ENCODE data around the gene NANOS3. TPM values are rescaled to one million over a fixed set of nuclear protein-coding genes. Genes with fewer than 3 reads are reported as not detected.

The NANOS3 gene
- total and polyA plus RNA-seq, 2 experiments from 2014 or later = not detected

DNA sequence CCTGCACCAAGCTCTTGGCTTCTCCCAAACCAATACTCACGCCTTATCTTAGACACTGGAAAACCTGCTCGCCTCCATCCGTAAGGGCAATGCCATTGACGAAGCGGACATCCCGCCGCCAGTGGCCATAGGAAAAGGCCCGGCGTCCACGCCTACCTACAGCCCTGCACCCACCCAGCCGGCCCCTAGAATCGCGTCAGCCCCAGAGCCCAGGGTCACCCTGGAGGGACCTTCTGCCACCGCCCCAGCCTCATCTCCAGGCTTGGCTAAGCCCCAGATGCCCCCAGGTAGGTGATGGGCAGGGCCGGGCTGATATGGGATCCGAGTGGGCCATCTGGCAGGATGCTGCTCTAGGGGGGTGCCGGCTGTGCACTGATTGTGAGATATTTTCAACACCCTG lies 36.4 kb downstream of the NANOS3 start:
- TF ChIP-seq POLR2AphosphoS5 (IDR thresholded peaks at IDR 0.05; ENCODE audit: low read depth) = no peak
- TF ChIP-seq ETS1 (IDR thresholded peaks at IDR 0.05) = no peak
- Histone ChIP-seq H3K36me3 (ENCODE audit: insufficient read depth) (peaks cover 6% of the 10 kb centered on the region), H3K9me2 (ENCODE audit: insufficient read depth) (no peaks in the 10 kb centered on the region)

GRCh38 chr19:13914777-13915176 lies 37.8 kb downstream of the NANOS3 start:
- H3K27me3 ChIP-seq (ENCODE audit: insufficient read depth) = no peaks in the 10 kb centered on the region
- no peaks in the 10 kb centered on the region for H3K9me2 ChIP-seq (ENCODE audit: insufficient read depth)
- Mint-ChIP-seq H3K4me1 (no peaks in the 10 kb centered on the region), H3K27ac (no peak overlapping the region), H3K9me3 (no peaks in the 10 kb centered on the region), H3K4me3 (no peak overlapping the region), H3K36me3 (ENCODE audit: low read depth) (peaks cover 46% of the 10 kb centered on the region), H3K27me3 (ENCODE audit: insufficient read depth, low read depth, poor library complexity) (peaks cover 5% of the 10 kb centered on the region)
- no peak overlapping the region for H3K27ac ChIP-seq (ENCODE audit: low read depth)
- peaks cover 6% of the 10 kb centered on the region for H3K36me3 ChIP-seq (ENCODE audit: insufficient read depth)
- TF ChIP-seq NANOG (IDR thresholded peaks at IDR 0.05; ENCODE audit: borderline replicate concordance) (no peak), EZH2phosphoT487 (IDR thresholded peaks at IDR 0.05; ENCODE audit: unreplicated experiment) (no peak)
- no peak for ATAC-seq
- no peaks in the 10 kb centered on the region for H3K79me2 ChIP-seq (replicated peaks; ENCODE audit: insufficient read depth)
- H4K20me1 ChIP-seq (replicated peaks; ENCODE audit: insufficient read depth) = no peaks in the 10 kb centered on the region
- no peak for DNase-seq (ENCODE audit: low spot score)
- no peaks in the 10 kb centered on the region for H3F3A ChIP-seq (replicated peaks; ENCODE audit: low read depth)
- no peak overlapping the region for H2AFZ ChIP-seq
- no peak overlapping the region for H3K4me3 ChIP-seq
- no peak overlapping the region for H3K4me2 ChIP-seq
- H3K4me1 ChIP-seq (ENCODE audit: insufficient read depth) = no peaks in the 10 kb centered on the region

More for the DNA sequence above, 36.4 kb downstream of the NANOS3 start:
- Mint-ChIP-seq H3K36me3 (ENCODE audit: low read depth) (peaks cover 42% of the 10 kb centered on the region), H3K4me3 (no peak overlapping the region), H3K4me1 (no peaks in the 10 kb centered on the region), H3K9me3 (no peaks in the 10 kb centered on the region), H3K27ac (no peak overlapping the region), H3K27me3 (ENCODE audit: insufficient read depth, low read depth, poor library complexity) (peaks cover 5% of the 10 kb centered on the region)
- Histone ChIP-seq H3K27ac (ENCODE audit: low read depth) (no peak overlapping the region), H3K4me2 (no peak overlapping the region), H3K79me2 (replicated peaks; ENCODE audit: insufficient read depth) (no peaks in the 10 kb centered on the region), H3K4me1 (ENCODE audit: insufficient read depth) (no peaks in the 10 kb centered on the region), H3K4me3 (no peak overlapping the region), H2AFZ (no peak overlapping the region), H3K27me3 (ENCODE audit: insufficient read depth) (no peaks in the 10 kb centered on the region), H3F3A (replicated peaks; ENCODE audit: low read depth) (no peaks in the 10 kb centered on the region), H4K20me1 (replicated peaks; ENCODE audit: insufficient read depth) (no peaks in the 10 kb centered on the region)
- ATAC-seq (no peak), DNase-seq (ENCODE audit: low spot score) (no peak)

DNA sequence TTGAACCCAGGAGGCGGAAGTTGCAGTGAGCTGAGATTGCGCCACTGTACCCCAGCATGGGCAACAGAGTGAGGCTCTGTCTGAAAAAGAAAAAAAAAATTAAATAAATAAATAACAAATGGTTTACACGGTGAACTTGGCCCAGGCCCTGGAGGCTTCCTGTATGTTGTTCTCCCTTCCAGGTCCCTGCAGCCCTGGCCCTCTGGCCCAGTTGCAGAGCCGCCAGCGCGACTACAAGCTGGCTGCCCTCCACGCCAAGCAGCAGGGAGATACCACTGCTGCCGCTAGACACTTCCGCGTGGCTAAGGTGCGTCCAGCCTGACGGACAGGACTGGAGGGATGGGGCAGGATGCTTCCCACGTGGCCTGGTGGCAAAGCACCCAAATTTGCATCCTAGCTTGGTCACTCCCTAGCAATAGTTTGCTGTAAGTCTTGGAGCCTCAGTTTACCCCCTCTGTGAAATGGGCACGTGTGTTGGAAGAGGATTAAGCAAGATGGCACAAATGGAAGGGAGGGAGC lies 41.0 kb downstream of the NANOS3 start:
- H3K79me2 ChIP-seq (replicated peaks; ENCODE audit: insufficient read depth) = no peaks in the 10 kb centered on the region
- H3K27ac ChIP-seq (ENCODE audit: low read depth) = no peak overlapping the region
- no peak overlapping the region for H3K4me3 ChIP-seq
- peaks cover 4% of the 10 kb centered on the region for H4K20me1 ChIP-seq (replicated peaks; ENCODE audit: insufficient read depth)
- H3K27me3 ChIP-seq (ENCODE audit: insufficient read depth) = no peaks in the 10 kb centered on the region
- no peak overlapping the region for H3K4me2 ChIP-seq
- no peak overlapping the region for H3K27ac Mint-ChIP-seq
- no peak overlapping the region for H3K4me3 Mint-ChIP-seq
- H3K9me3 Mint-ChIP-seq = peaks cover 9% of the 10 kb centered on the region; the same call in 2 of the 3 replicates
- no peaks in the 10 kb centered on the region for H3K4me1 ChIP-seq (ENCODE audit: insufficient read depth)
- DNase-seq (ENCODE audit: low spot score) (no peak), ATAC-seq (no peak)
- no peaks in the 10 kb centered on the region for H3F3A ChIP-seq (replicated peaks; ENCODE audit: low read depth)
- peaks cover 11% of the 10 kb centered on the region for H3K36me3 ChIP-seq (ENCODE audit: insufficient read depth)
- H3K27me3 Mint-ChIP-seq (ENCODE audit: insufficient read depth, low read depth, poor library complexity) = peaks cover 10% of the 10 kb centered on the region
- H3K36me3 Mint-ChIP-seq (ENCODE audit: low read depth) = peaks cover 62% of the 10 kb centered on the region
- no peaks in the 10 kb centered on the region for H3K9me2 ChIP-seq (ENCODE audit: insufficient read depth)
- no peaks in the 10 kb centered on the region for H3K4me1 Mint-ChIP-seq
- H2AFZ ChIP-seq = no peak overlapping the region
- TF ChIP-seq EZH2phosphoT487 (IDR thresholded peaks at IDR 0.05; ENCODE audit: unreplicated experiment) = no peak
- TF ChIP-seq CREB1 (CRISPR knock-in tag; IDR thresholded peaks at IDR 0.05; ENCODE audit: low read depth) = no peak
- no peak for TF ChIP-seq NANOG (IDR thresholded peaks at IDR 0.05; ENCODE audit: borderline replicate concordance)
- TF ChIP-seq POLR2AphosphoS5 (IDR thresholded peaks at IDR 0.05; ENCODE audit: low read depth) = no peak
- no peak for TF ChIP-seq JUNB (IDR thresholded peaks at IDR 0.05; ENCODE audit: unreplicated experiment)
- TF ChIP-seq EZH2 (IDR thresholded peaks at IDR 0.05; ENCODE audit: low read depth, unreplicated experiment) = no peak
- no peak for TF ChIP-seq ETS1 (IDR thresholded peaks at IDR 0.05)
- TF ChIP-seq STAT1 (IDR thresholded peaks at IDR 0.05; ENCODE audit: unreplicated experiment) = no peak
- no peak for TF ChIP-seq ZNF331 (CRISPR knock-in tag; IDR thresholded peaks at IDR 0.05; ENCODE audit: low read depth)

Measured in GM23338 (cell line).